Activated naive CD4-positive, alpha-beta T cell treated with anti-CD3 and anti-CD28 coated beads, Interleukin-2, amount 50 U/mL, for 72 hours (primary cell): Measurements from ENCODE around the gene POU2AF1. TPM values are rescaled to one million over a fixed set of nuclear protein-coding genes. Genes with fewer than 3 reads are reported as not detected.

Source experiments
- ATAC-seq, 2 donors: fragments of 150-1000 bp; cut with Tn5 transposase; 2 replicates each; pipeline ENCODE4 v1.10.0; 2021; ENCODE audit warnings: mild to moderate bottlenecking in 2 of 2, moderate library complexity in 2 of 2
- DNase-seq, 2 donors: peaks; one replicate each; pipeline ENCODE4 v3.0.0; 2021 to 2022; ENCODE audit warnings: low spot score in 2 of 2
- H3K27ac Mint-ChIP-seq, 2 donors: one replicate each; pipeline ENCODE4 v1.8.0; 2022; ENCODE audit warnings: mild to moderate bottlenecking in 2 of 2, mixed read lengths in 2 of 2
- H3K36me3 Mint-ChIP-seq, 2 donors: one replicate each; pipeline ENCODE4 v1.8.0; 2022; ENCODE audit warnings: mixed read lengths in 2 of 2
- H3K9me3 Mint-ChIP-seq, 2 donors: one replicate each; pipeline ENCODE4 v1.8.0; 2022; ENCODE audit warnings: mixed read lengths in 2 of 2
- total RNA-seq, 2 donors: library from RNA; stranded (reverse); gene quantifications; one replicate each; pipeline ENCODE4 v1.2.3, GENCODE V29; 2022

Gene POU2AF1
- total RNA-seq, 2 donors from 2014 or later: 3.2 to 11.0 TPM

- Mint-ChIP-seq H3K9me3 (no peaks in the 10 kb centered on the region), H3K36me3 (no peaks in the 10 kb centered on the region), H3K27ac (no peak overlapping the region)
- DNase-seq: no peak
- no peak for ATAC-seq
Measured at GRCh38 chr11:111349191-111349695, 29.8 kb downstream of the POU2AF1 start.

DNA sequence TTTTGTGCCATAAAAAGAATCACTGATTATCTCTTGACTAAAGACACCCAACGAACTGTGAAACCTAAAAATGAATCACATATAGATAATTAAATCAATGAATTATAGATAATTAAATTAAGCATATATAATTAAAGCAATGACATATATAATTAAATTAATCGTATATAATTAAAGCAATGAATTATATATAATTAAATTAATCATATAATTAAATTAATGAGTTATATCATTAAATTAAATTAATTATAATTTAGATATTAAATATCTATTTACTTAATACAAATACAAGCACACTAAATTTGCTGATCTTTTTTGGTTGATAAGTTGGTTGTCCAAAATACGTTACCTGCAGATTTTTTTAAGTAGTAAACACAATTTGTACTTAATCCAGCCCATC lies 30.9 kb downstream of the POU2AF1 start:
- ATAC-seq: no peak
- Mint-ChIP-seq H3K36me3 (no peaks in the 10 kb centered on the region), H3K27ac (no peak overlapping the region), H3K9me3 (no peaks in the 10 kb centered on the region)
- DNase-seq: no peak

- Mint-ChIP-seq H3K9me3 (no peaks in the 10 kb centered on the region), H3K36me3 (no peaks in the 10 kb centered on the region), H3K27ac (no peak overlapping the region)
- no peak for ATAC-seq
- no peak for DNase-seq
Measured at GRCh38 chr11:111347723-111348115, 31.4 kb downstream of the POU2AF1 start.

DNA sequence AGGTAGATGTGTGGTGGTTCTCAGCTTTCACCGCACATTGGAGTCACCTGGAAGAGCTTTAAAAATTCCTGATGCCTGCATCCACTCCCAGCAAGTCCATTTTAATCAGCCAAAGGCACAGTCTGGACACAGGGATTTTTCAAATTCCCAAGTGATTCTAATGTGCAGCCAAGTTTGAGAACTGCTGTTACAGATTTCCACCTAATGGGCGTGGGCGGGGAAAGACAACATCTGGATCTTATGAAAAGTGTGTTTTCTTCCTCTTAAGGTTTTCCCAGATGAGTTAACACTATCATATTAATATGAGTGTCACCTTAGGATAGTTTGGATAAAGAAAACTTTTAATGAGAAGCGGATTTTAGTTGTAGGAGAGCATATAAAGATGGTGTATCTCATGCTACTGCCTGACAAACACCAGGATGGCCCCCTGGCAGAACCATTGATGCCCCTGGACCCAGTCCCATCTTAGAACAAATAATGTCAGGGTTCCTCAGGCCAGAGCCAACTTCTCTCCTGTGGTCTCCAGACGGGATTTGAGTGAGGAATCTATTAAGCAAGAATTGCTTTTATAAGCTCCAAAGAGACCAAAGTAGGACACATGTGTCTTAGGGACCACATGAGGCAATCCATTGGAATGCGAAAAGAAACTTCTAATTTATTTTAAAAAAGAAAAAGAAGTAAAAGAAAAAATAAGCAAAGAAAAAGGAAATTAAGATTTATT lies 31.9 kb downstream of the POU2AF1 start:
- DNase-seq (no peak), ATAC-seq (no peak)
- Mint-ChIP-seq H3K36me3 (no peaks in the 10 kb centered on the region), H3K27ac (no peak overlapping the region), H3K9me3 (no peaks in the 10 kb centered on the region)

- Mint-ChIP-seq H3K9me3 (peaks cover 5 to 10% of the 10 kb centered on the region in 2 donors), H3K36me3 (peaks cover 7 to 11% of the 10 kb centered on the region in 2 donors), H3K27ac (no peak overlapping the region)
- DNase-seq (no peak), ATAC-seq (peak in 1 of 2 donors; percentile 16)
Measured at GRCh38 chr11:111344032-111344431, 35.0 kb downstream of the POU2AF1 start.

- DNase-seq (no peak), ATAC-seq (no peak)
- Mint-ChIP-seq H3K9me3 (peaks cover 5 to 10% of the 10 kb centered on the region in 2 donors), H3K27ac (no peak overlapping the region), H3K36me3 (peaks cover 7 to 11% of the 10 kb centered on the region in 2 donors)
Measured at GRCh38 chr11:111342329-111342728, 36.7 kb downstream of the POU2AF1 start.

- peaks cover 7 to 11% of the 10 kb centered on the region in 2 donors for H3K36me3 Mint-ChIP-seq
- ATAC-seq (no peak), DNase-seq (no peak)
- H3K27ac Mint-ChIP-seq: no peak overlapping the region
- H3K9me3 Mint-ChIP-seq: peaks cover 5 to 10% of the 10 kb centered on the region in 2 donors
Measured at GRCh38 chr11:111339758-111340388, 39.2 kb downstream of the POU2AF1 start.

DNA sequence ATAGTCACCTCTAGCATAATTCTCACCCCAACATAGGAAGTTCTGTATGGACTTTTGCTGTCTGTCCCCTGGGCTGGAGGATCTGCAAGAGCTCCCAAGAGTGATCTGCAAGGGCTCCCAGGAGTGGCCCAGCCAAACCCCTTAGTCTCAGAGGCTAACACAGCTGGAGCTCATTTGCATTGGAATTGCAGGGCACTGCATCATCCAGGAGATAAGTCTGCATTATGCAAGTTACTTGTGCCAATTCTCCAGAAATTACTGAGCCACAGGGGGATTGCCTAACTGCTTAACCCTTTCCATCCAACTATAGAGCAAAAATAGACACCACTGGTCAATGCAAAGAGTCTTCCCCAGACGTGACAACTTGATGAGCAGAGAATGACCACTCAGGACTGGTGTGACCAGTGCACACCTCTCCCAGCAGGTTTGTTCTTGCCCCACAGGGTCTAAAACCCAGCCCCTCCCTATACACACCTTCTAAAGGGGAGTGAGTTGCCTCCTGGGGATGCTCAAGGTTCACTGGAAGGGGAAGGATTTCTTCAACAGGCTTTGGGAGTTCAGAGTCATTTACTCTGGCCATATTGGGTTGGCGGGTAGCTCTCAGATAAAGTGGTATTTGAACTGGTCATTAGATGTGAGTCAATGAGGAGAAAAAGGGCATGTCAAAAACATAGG lies 42.4 kb downstream of the POU2AF1 start:
- H3K36me3 Mint-ChIP-seq: peaks cover 7 to 11% of the 10 kb centered on the region in 2 donors
- DNase-seq: no peak
- peaks cover 5 to 10% of the 10 kb centered on the region in 2 donors for H3K9me3 Mint-ChIP-seq
- no peak overlapping the region for H3K27ac Mint-ChIP-seq
- no peak for ATAC-seq

- Mint-ChIP-seq H3K9me3 (peaks cover 5 to 10% of the 10 kb centered on the region in 2 donors), H3K36me3 (peaks cover 7 to 11% of the 10 kb centered on the region in 2 donors), H3K27ac (no peak overlapping the region)
- DNase-seq (no peak), ATAC-seq (no peak)
Measured at GRCh38 chr11:111336062-111336461, 43.0 kb downstream of the POU2AF1 start.

DNA sequence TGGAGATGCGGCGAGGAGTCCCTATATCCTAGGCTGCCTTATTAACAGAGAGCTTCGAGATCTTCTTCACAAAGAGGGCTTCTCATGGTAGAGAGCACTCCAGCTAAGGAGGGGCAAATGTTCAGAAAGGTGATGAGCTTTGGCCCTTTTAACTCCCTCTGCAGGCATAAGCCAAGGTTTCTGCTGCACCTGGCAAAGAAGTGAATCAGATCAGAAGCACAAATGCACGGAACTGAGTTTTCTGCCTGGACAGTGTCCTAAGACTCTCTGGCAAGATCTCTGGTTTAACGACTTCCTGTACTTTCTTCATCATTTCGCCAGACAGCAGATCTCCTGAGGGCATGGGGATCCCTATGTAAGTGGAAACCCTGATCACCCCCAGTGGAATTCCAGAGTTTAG lies 43.5 kb downstream of the POU2AF1 start:
- DNase-seq (no peak), ATAC-seq (no peak)
- Mint-ChIP-seq H3K27ac (no peak overlapping the region), H3K9me3 (peaks cover 5 to 9% of the 10 kb centered on the region in 2 donors), H3K36me3 (peaks cover 7 to 11% of the 10 kb centered on the region in 2 donors)

- H3K9me3 Mint-ChIP-seq: peaks cover 5 to 6% of the 10 kb centered on the region in 2 donors
- ATAC-seq: no peak
Measured at GRCh38 chr11:111334532-111335502, 44.3 kb downstream of the POU2AF1 start.

GRCh38 chr11:111331711-111332479 lies 47.2 kb downstream of the POU2AF1 start:
- ATAC-seq: no peak

More at GRCh38 chr11:111334532-111335502, 44.3 kb downstream of the POU2AF1 start:
- Mint-ChIP-seq H3K27ac (peak overlapping the region in 1 of 2 donors; percentile 19), H3K36me3 (peaks cover 5 to 6% of the 10 kb centered on the region in 2 donors)
- no peak for DNase-seq

GRCh38 chr11:111330234-111330893 lies 48.7 kb downstream of the POU2AF1 start:
- ATAC-seq (no peak), DNase-seq (no peak)
- H3K36me3 Mint-ChIP-seq: no peaks in the 10 kb centered on the region
- no peaks in the 10 kb centered on the region for H3K9me3 Mint-ChIP-seq
- no peak overlapping the region for H3K27ac Mint-ChIP-seq

More at GRCh38 chr11:111331711-111332479, 47.2 kb downstream of the POU2AF1 start:
- no peaks in the 10 kb centered on the region for H3K9me3 Mint-ChIP-seq
- no peak overlapping the region for H3K27ac Mint-ChIP-seq
- no peaks in the 10 kb centered on the region for H3K36me3 Mint-ChIP-seq
- no peak for DNase-seq

DNA sequence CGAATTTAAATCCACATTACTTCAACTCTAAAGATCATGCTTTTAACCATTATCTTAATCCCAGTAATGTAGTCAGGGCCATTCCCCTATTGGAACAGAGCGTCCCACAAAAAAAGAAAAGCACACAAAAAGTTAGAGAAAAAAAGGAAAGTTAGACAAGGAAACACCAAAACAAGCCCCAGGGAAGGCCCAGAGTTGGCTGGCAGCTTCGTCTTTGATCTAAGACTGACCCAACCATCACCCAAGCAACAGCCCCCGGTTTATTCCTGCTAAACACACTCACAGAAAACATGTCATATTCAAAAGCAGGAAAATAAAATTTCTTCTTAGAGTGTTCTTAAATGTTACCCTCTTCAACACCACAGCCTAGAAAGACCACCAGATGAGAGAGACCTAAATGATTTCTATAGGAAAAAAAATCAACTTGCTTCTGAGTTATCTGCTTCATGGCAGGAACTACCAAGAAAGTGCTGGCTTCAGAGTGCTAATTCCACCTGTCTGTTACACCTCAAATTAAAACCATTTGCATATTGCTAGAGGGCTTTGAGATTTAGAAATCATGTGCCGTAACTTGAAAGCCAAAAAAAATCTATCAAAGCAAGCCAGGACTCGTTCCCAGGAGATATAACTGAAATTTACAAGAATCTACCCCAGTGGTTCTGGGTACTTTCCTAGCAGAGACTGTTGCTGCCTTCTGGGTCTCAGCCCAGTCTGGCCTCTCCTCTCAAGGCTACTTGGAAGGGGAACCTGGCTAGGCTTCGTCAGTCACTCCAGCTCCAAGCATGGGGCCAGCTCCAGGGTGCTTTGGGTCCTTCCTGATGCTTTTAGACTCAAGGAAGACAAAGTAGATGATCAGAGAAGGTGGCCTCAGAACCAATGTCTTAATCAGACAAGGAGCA lies 49.5 kb downstream of the POU2AF1 start:
- Mint-ChIP-seq H3K36me3 (no peaks in the 10 kb centered on the region), H3K27ac (no peak overlapping the region), H3K9me3 (no peaks in the 10 kb centered on the region)
- DNase-seq (no peak), ATAC-seq (no peak)
